GM10847 (cell line): ENCODE results near the gene MAD1L1.

ENCODE experiments used
- POLR2A ChIP-seq: IDR thresholded peaks from 2 replicates; pipeline ENCODE4 v1.6.1; 2011; ENCODE audit not compliant: insufficient read length; ENCODE audit errors: extremely low read depth

Gene MAD1L1

DNA sequence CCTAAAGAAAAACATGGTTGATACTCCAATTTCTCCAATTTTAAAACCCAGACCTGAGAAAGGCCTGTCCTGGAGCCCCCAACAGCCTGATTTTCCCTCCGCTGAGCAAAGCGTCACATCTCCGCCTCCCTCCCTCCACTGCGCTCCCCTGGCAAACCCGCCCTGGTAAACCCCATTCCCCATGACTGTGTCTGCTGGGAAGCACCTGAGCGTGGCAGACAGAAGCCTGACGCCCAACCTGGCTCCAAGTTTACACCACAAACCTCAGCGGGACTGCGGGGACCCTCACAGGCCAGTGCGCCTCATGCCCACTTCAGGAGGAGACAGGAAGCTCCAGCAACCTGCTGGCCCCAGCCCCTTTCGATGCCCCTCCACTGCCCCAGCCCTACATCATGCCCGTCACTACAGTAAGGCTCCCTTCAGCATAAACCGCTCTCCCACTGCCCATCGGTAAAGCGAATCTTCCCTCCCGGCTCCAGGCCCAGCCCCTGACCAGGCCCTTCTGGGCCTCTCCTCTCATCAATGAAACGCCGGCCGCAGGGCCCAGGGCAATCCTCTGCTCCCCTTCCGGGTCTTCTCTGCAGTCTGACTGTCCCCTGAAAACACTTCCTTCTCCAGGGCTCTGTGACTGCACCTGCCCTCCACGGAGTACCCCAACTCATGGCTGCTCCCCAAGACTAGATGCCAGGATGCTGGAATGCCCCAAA lies 233.3 kb downstream of the MAD1L1 start:
- TF ChIP-seq POLR2A, result no peak

DNA sequence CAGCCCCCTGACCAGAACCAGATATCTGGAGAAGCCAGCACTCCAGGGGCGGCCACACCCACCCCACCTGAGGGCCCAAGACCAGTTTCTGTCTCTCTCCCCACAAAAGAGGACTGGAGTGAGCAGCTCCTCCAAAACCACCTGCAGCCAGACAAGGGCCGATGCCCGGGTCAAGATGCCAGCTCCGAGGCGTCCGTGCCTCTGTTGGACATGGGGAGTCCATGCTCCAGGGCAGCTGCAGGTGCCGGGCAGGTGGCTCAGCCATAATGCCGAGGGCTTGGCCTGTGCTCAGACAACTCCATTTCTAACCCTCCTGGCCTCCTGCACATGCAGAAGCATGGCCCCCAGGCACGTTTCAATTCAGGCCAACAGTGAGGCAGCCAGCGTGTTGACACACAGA lies 234.6 kb downstream of the MAD1L1 start:
- TF ChIP-seq POLR2A, result no peak

GRCh38 chr7:1997537-1998076 lies 235.1 kb downstream of the MAD1L1 start:
- TF ChIP-seq POLR2A, result no peak

- no peak for TF ChIP-seq POLR2A
Observed at GRCh38 chr7:1996816-1997215, 235.9 kb downstream of the MAD1L1 start.

GRCh38 chr7:1995426-1995825 lies 237.3 kb downstream of the MAD1L1 start:
- no peak for TF ChIP-seq POLR2A

GRCh38 chr7:1994931-1995330 lies 237.8 kb downstream of the MAD1L1 start:
- no peak for TF ChIP-seq POLR2A

- no peak for TF ChIP-seq POLR2A
Observed at GRCh38 chr7:1993776-1994740, 238.7 kb downstream of the MAD1L1 start.

GRCh38 chr7:1993031-1993695 lies 239.6 kb downstream of the MAD1L1 start:
- TF ChIP-seq POLR2A, result no peak

DNA sequence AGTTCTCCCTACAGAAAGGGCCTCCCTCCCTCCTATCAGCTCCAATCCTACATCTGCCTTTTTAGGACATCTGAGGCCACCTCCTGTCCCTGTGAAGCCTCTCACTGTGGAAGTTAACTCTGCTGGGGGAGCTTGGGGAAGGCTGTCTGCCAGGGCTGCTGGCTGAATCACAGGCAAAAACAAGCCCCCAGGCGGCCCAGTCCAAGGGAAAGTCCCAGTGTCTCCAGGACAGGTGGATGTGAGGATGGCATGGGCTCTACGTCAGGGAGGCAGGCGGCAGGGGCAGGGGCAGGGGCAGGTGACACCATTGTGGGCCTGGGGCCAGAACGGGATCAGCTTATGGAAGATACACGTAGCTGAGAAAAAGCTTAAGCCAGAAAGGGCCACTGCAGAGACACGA lies 240.2 kb downstream of the MAD1L1 start:
- no peak for TF ChIP-seq POLR2A

DNA sequence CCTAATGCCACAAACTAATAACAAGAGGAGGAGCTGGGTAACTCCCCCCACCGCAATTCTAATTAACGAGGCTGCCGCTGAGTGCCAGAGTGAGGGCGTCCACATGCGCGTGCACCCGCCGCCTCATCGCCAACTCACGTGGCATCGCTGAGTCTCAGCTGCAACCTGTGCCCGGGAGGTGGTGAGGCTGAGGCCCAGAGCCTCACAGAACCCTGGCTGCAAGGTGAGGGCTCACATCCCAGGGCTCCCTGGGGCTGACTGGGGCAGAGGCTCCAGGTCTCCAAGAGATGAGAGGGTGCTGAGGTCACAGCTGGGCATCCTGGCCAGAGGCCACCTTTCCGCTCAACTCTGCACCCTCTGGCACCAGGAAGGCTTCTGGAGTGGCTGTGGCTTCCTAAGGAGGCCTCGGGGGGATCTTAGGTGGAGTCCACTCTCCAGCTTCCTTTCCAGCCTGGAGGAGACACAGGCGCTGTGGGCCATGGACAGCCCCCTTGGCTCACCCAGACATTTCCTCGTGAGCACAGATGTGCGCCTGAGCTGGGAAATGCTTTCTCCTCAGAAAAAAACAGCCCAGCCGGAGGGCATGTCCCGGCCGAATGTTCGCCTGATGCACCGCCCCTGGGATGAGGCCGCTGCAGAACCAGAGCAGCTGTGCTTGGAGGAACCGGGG lies 242.6 kb downstream of the MAD1L1 start:
- no peak for TF ChIP-seq POLR2A

- no peak for TF ChIP-seq POLR2A
Observed at GRCh38 chr7:1989049-1989860, 243.5 kb downstream of the MAD1L1 start.

- TF ChIP-seq POLR2A, result no peak
Observed at GRCh38 chr7:1988533-1988930, 244.2 kb downstream of the MAD1L1 start.

DNA sequence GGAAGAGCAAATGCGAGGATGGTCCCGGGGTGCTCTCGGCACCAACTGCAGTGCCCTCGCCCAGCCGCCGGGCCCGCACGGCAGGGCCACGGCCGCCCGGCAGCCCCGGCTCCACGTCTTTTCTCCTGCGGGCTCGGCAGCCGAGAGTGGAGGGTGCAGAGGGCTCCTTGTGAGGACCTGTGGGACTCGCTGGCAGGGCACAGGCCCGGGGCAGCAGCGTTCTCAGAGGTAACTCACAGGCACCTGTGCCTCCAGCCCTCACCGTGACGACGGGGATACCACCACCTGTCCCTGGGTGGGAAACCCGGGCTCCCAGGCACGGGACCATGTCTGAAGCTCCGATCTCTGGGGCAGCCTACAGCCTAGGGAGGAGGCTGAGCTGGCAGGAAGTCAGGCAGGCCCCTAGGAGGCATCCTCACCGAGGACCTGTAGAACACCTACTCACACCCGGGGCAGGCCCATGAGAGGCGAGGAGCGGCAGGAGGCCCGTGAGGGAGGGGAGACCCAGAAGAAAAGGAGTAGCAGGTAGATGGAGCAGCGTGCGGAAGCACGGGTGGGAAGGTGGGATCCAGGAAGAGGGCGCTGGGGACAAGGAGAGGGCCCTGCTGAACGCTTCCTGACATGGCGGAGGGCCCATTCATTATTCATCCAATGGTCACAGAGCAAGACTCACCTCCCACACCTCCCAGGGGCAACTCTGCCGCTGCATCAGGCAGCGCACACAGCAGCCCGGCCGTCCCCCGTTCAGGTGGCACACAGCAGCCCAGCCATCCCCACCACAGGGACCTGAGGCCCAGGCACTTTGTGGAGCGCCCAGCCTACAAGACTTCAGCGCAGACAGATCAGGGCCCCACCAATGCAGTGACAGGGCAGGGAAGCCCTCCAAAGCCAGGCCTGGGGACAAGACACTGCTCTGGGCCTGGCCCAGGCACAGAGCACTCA lies 244.9 kb downstream of the MAD1L1 start:
- TF ChIP-seq POLR2A, result no peak
